Activated T-cell treated with anti-CD3 and anti-CD28 coated beads for 24 hours (primary cell): Measurements from ENCODE around the gene PRM3.

Experiments used
- DNase-seq: peaks from one replicate; pipeline ENCODE4 v3.0.0-alpha.2; 2020; ENCODE audit warnings: low read depth

The PRM3 gene

DNA sequence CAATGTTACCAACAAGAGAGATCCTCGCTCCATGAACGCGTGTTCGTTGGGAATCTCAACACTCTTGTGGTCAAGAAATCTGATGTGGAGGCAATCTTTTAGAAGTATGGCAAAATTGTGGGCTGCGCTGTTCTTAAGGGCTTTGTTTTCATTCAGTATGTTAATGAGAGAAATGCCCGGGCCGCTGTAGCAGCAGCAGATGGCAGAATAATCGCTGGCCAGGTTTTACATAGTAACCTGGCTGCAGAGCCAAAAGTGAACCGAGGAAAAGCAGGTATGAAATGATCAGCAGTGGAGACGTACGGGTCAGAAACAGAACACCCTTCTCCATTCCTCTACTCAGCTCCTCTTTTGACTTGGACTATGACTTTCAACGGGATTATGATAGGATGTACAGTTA is 30.8 kb downstream of the PRM3 start:
- DNase-seq = no peak

DNA sequence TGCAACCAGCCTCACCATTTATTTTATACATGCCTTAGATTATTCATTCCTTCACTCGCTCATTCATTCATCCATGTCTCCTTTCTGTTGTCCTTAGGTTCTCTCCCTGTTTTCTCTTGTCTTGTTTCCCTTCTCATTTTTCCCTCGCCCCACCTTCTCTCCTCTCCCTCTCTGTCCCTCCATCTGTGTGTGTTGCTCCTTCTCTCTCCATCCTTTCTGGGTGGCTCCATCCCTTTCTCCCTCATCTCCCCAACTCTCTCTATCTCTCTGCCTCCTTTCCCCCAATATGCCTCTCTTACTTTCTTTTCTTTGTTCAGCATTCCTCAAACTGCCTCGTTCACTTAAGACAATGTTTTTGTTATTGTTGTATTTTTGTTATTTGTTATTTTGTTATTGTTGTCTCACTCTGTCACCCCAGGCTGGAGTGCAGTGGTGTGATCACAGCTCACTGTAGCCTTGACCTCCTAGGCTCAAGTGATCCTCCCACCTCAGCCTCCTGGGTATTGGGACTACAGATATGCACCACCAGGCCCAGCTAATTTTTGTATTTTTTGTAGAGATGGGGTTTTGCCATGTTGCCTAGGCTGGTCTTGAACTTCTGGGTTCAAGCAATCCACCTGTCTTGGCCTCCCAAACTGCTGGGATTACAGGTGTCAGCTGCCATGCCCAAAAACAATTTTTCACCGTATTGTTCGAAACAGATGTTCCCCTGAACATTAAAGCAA is 31.8 kb downstream of the PRM3 start:
- DNase-seq = no peak

DNA sequence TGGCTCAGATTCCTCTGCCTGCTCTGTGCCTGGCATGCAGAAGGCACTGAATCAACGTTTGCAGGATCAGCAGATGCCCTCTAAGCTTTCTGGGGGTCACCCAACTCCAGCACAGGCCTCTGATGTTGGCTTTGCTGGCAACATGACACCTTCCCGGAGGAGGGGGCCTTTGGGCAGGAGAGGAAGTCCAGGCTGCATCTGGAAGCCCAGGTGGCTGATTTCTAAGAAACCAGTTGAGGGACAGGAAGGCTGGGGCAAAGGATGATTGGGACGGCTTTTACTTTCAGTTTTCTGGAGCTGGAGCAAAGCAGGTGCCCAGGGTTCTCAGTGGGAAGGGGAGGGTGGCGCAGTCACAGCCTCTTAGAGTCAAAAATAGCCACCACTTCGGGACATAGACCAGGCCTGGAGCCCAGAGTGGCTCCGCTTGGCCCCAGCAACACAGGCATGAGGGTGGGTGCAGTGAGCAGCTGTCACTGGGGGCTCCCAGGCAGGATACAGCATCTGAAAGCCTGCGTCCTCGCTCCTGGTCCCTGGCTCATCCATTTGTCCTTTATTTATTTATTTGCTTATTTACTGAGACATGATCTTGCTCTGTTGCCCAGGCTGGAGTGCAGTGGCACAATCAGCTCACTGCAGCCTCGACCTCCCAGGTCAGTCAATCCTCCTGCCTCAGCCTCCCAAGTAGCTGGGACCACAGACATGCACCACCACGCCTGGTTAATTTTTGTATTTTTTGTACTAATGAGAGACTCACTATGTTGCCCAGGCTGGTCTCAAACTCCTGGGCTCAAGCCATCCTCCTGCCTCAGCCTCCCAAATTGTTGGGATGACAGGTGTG is 32.6 kb downstream of the PRM3 start:
- no peak for DNase-seq

DNA sequence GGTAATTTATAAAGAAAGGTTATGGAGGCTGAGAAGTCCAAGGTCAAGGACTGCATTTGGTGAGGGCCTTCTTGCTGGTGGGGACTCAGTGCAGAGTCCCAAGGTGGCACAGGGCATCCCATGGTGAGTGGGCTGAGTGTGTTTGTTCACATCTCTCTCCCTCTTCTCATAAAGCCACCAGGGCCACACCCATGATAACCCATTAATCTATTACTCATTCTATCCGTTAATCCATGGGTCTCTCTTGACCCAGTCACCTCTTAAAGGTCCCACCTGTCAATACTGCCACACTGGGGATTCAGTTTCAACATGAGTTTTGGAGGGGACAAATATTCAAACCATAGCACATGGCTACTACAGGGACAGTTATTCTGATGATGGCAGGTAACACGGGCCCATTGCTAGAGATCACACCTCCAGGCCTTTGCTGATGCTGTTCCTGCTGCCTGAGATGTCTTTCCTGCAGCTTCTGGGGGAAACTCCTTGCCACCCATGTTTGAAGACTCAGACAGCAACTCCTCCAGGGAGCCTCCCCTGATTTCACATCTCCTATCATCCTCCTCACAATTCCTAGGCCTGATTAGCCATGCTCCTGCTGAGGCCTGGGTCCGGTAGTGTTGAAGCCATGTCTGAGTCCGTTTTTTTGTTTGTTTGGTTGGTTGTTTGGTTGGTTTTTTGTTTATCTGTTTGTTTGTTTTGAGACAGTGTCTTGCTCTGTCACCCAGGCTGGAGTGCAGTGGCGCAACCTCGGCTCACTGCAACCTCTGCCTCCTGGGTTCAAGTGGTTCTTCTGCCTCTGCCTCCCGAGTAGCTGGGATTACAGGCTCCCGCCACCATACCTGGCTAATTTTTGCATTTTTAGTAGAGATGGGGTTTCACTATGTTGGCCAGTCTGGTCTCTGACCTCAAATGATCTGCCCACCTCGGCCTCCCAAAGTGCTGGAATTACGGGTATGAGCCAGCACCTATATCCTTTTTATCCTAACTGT is 33.5 kb downstream of the PRM3 start:
- DNase-seq = no peak

DNA sequence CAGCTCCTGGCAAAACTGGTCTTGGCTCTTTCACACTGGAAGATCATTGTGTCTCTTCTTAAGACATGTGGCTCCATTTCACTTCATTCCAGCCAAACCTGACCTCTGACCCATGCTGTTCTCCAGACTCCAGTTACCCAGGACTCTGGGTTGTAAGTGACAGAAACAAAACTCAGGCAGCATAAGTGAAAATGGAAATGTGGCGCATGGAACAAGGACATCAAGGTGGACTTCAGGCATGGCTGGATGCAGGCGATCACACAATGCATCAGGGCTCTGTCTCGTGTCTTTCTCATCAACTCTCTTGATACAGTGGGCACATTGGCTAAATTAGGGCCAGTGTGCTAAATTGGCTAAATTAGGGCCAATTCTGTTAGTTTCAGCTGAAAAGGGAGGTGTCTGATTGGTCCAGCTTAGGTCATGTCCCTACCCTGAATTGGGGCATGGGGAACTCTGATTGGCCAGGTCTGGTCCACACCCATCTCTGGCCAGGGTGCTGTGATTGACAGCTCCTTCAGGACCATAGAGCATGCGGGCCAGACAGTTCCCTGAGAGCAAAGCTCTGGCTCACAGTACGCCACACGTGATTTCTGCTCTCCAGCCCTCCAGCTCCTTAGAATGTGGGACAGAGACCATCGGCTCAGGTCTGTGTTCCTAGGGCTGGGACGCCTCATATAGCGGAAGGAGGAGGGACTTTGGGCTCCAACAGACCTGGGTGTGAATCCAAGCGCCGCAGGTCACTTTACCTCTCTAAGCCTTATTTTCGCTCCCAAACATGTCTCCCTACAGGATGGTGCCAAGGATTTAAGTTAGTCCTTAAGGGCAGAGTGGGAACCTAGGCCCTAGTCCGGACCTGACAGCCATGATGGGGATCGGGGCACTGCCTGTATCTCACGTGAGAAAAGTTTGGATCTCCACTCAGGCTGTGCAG is 34.9 kb downstream of the PRM3 start:
- DNase-seq = no peak

DNA sequence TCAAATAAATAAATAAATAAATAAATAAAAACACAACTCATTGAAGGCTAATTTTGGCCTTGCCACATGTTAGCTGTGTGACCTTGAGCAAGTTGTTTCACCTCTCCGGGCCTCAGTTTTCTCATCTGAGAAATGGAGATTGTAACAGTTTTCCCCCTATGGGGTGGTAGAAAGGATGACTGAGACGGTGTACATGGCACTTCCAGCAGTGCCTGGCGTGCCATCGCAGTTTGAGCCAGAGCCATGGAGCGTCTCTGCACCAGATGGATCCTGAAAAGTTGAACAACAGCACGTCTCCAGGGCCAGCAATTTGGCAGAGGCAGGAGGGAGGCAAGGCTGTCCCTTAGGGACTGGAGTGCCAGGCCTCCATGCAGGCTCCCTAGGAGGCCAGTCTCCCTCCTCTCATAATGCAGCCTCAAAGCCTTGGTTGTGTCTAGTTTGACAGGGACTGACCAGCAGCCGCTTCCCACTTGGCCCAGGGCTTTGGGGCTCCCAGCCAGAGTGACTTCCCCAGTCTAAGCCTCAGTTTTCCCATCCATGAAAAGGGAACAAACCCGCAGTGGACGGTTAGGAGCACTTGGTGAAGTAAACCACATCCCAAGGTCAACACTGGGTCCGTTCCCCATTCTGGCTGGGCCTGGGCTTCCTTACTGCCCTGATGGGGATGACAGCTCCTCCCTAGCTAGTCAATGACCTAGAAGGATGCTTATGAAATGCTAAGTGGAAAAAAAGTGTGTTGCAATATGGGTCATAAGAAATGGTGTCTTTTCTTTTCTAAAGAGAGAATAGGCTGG is 36.8 kb downstream of the PRM3 start:
- no peak for DNase-seq

DNA sequence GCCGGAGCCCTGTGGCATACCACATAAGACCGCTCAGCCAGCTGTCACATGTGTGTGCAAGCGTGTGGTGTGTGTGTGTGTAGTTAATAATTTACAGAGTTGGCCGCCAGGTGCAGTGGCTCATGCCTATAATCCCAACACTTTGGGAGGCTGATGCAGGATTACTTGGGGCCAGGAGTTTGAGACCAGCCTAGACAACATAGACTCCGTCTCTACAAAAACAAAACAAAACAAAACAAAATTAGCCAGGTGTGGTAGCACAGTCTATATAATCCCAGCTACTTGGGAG is 37.8 kb downstream of the PRM3 start:
- DNase-seq = no peak

DNA sequence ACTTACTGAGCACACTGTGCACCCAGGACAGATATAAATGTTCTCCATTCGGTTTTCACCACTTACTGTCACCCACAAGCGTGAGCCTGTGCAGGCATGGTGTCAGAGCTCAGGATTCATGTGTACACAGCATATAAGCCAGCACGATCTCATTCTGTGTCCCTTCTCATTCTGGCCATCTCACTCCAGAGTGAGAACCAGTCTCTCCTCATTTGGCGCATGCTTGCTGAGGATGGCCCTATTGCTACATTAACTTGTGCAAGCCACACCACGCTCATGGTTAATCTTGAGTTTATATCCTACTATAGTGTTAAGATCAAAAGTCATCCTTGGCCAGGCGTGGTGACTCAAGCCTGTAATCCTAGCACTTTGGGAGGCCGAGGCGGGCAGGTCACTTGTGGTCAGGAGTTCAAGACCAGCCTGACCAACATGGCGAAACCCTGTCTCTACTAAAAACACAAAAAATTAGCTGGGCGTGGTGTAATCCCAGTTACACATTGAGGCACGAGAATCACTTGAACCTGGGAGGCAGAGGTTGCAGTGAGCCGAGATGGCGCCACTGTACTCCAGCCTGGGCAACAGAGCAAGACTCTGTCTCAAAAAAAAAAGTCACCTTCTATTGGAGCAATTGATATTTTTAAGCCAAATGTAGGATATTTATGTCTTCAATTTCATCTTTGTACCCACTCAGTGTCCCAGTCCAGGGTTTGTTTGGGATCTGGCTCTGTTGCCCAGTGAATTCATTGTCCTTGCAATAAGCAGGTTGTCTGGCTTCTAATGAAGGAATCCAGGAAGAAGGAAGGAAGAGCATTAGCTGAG is 38.3 kb downstream of the PRM3 start:
- no peak for DNase-seq

DNA sequence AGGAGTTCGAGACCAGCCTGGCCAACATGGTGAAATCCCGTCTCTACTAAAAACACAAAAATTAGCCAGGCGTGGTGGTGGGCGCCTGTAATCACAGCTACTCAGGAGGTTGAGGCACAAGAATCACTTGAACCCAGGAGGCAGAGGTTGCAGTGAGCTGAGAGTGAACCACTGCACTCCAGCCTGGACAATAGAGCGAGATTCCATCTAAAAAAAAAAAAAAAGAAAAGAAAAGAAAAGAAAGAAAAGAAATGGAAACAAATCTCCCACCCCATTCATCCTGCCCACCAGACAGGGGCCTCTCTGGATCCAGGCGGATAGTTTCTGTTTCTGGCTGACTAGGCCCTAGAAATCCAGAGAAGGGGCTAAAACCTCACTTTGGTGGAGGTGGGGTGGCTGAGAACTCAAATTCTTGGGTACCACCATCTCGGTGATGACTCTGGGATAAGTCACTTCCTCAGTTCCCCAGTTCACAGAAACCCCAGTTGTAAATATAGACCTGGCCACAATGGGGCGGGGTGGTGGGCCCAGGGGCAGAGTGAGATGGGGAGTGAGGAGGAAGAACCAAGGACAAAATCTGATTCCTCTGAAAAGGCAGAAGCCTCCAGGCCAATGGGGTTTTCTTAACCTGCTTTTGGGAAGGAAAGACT is 39.6 kb downstream of the PRM3 start:
- DNase-seq = peak; percentile 77

DNA sequence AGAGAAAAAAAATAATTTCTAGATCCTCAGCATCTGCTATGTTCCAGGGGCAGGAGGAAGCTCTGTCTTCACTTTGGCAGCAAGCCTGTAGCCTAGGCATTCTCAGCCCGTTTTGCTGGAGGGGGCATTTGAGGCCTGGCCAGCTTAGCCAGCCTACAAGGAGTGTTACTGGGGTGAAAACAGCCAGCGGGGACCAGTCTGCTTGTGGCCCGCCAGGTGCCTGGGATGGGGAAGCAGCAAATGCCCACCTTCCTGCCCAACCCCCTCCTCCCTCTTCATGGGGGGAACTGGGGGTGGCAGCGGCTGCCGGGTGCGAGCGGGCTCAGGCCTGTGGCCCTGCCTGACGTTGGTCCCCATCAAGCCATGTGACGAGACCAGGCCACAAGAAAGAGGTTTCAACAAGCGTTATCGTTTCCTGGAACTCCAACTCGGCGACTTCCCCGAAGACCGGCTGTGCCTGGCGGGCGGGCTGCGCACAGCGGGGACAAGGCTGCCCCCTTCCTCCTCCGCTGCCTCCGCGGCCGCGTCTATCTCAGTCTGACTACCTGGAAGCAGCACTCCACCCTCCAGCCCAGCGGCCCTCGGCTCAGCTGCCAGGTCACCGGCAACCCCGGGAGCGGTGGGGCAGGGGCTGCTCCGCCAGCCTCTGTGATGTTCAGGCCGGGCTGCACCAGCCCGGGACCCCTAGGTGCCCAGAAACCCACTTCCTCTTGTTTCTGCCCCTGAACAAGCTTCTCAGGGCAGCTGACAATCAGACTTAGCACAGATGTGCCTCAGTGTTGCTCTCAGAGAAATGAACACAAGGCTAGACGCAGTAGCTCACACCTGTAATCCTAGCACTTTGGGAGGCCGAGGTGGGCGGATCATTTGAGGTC is 40.3 kb downstream of the PRM3 start:
- peak; percentile 83 for DNase-seq

DNA sequence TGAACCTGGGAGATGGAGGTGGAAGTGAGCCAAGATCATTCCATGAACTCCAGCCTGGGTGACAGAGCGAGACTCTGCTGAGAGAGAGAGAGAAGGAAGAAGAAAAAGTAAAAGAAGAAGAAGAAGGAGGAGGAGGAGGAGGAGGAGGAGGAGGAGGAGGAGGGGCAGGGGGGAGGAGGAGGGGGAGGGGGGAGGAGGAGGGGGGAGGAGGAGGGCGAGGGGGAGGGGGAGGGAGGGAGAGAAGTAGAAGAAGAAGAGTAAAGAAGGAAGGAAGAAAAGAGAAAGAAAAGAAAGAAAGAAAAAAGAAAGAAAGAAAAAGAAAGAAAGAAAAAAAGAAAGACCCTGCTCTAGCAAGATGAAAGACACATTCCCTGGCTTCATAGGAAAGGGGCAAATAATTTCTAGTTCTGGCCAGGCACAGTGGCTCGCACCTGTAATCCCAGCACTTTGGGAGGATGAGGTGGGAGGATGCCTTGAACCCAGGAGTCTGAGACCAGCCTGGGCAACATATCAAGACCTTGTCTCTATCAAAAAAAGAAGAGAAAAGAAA is 41.1 kb downstream of the PRM3 start:
- no peak for DNase-seq

DNA sequence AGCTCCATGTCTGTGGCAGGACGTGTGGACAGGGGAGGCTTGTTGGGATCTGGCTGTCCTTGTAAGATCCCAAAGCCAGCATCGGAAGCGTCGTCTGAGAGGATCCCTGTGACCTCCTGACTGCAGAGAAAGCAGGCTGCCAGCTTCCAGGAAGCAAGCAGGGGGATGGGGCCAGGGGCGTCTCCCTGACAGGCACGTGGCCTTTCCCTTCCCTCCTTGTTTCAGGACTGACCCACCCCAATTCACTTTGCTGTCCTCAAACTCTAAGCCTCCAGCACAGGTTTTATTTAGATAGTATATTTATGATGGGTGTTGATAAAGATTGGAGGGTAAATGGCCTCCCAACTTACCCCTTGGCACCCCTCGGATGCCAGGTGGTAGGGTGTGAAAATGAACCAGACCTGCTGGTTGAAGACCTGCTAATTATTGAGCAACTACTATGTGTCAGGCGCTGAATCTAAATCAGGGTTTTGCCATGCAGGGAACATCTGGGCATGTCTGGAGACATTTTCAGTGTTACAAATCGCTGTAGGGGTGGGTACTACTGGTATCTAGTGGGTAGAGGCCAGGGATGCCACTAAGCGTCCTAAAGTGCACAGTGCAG is 42.0 kb downstream of the PRM3 start:
- DNase-seq = no peak

DNA sequence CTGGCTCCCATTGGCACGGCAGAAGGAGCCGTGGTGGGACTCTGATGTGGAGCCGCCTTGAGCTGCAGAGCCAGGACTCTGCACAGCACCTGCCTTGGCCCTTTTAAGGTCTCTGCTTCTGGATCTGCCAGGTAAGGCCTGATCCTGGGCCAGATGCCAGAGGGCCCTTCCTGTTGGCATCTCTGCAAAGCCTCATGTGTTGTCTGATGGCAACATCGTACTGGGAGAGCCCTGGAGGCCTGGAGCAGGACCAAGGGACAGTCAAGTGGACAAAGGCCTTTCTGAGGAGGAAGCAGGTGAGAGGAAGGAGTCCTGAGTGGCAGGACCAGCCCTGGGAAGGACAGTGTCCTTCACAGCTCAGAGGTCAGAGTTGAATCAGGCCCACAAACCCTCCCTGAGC is 43.5 kb downstream of the PRM3 start:
- DNase-seq = no peak

DNA sequence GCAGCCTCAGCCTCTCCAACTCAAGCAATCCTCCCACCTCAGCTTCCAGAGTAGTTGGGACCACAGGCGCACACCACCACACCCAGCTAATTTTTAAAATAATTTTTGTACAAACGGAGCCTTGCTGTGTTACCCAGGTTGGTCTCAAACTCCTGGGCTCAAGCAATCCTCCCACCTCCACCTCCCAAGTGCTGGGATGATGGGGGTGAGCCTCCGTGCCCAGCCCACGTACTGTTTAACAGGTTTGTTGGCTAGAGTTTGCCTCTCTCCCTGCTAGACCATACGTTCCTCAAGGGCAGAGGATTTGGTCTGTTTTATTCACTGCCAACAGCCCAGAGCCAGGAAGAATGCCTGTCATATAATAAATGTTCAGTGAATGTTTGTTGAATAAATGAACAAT is 44.0 kb downstream of the PRM3 start:
- DNase-seq = no peak

DNA sequence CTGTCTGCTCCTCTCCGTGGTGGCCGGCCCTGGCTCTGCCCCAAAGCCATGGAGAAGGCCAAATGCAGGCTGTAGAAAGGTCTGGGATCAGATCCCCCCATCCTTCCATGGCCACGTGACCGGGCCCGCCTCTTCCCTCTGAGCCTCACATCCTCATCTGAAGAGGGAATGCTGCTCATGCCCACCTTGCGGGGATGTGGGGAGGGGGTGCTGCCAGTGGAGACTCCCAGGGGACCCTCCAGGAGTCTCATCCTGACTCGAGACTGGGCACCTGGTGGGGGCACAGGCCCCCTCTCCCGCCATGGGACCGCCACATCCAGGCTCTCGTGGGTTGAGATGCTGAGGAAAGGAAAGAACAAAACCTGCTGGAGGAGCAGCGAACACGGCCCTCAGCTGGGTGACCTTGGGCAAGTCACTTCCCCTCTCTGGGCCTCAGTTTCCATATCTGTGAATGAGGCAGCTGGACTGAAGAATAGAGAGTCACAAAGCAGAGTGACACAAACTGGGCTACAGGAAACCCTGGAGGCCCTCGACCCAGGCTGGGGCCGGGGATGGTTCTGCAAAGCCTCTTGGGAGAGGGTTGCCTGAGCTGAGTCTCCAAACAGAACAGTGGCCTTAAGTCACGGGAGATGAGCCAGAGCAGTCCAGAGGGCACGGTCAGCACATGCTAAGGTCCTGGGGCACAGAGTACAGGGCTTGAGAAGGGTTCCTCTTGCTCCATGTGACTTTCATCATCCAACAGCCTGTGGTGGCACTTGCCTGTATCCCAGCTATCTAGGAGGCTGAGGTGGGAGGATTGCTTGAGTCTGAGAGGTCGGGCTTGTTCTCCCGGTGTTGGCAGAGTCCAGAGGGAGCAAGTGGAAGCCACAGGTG is 47.5 kb downstream of the PRM3 start:
- no peak for DNase-seq

DNA sequence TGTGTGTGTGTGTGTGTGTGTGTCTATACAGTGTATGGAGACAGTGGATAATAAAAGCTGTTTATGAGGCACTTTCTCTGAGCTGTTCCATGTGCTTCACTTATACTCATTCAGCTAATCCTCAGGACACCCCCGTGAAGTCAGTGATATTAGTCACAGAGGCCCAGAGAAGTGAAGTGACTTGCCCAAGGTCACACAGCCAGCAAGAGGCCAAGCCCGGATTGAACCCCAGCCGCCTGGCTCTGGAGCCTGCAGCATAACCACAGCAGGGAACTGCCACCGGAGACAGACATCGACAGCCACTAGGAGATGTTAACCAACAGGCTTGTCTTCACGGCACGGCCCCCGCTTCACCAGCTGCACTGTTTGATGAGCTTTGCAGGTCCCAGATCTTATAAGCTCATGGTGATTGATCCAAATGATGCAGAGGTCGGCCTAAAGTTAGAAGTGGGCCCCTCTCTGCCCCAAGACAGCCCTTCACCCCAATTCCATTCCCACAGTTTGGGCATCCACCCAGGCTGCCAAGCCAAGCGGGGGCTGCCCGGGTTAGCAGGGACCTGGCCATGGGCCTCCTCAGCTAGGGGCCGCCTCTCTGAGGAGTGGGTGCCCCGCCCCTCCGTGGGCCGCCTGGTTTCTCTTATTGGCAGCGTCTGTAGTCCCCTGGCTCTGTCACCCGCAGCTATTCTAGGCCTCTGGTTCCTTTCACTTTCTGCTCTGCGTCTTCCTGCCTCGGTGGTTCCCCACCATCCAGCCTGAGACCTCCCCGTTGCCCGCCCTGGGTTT is 48.3 kb downstream of the PRM3 start:
- DNase-seq = peak; percentile 80
